Stimulated activated CD8-positive, alpha-beta memory T cell treated with anti-CD3 and anti-CD28 coated beads, Interleukin-15, amount 100 ng/mL, for 1 hour (primary cell): ENCODE measurements around the gene TUB.
A peak's percentile ranks its signal among the peaks of the same experiment; 100 is the strongest.

Source experiments
- DNase-seq: peaks from one replicate; pipeline ENCODE4 v3.0.0-alpha.2; 2020; ENCODE audit warnings: low read depth

Gene TUB

GRCh38 chr11:8092587-8093424 is 11.8 kb downstream of the TUB start:
- DNase-seq, result no peak

GRCh38 chr11:8093931-8094575 is 13.0 kb downstream of the TUB start:
- DNase-seq, result no peak

GRCh38 chr11:8094656-8095055 is 13.6 kb downstream of the TUB start:
- DNase-seq, result no peak

GRCh38 chr11:8095371-8095770 is 14.4 kb downstream of the TUB start:
- no peak for DNase-seq

- no peak for DNase-seq
Observed at GRCh38 chr11:8095806-8096522, 15.0 kb downstream of the TUB start.

GRCh38 chr11:8096575-8096974 is 15.6 kb downstream of the TUB start:
- DNase-seq, result no peak

GRCh38 chr11:8097062-8097461 is 16.1 kb downstream of the TUB start:
- DNase-seq, result no peak

- no peak for DNase-seq
Observed at GRCh38 chr11:8097468-8097867, 16.5 kb downstream of the TUB start.

GRCh38 chr11:8097926-8098325 is 16.9 kb downstream of the TUB start:
- DNase-seq, result no peak

- DNase-seq, result no peak
Observed at GRCh38 chr11:8098361-8098760, 17.4 kb downstream of the TUB start.

GRCh38 chr11:8098879-8099278 is 17.9 kb downstream of the TUB start:
- no peak for DNase-seq

GRCh38 chr11:8099291-8099899 is 18.4 kb downstream of the TUB start:
- peak; percentile 63 for DNase-seq

- DNase-seq, result no peak
Observed at GRCh38 chr11:8100158-8100557, 19.1 kb downstream of the TUB start.

- DNase-seq, result no peak
Observed at GRCh38 chr11:8100605-8101004, 19.6 kb downstream of the TUB start.

GRCh38 chr11:8101421-8101820 is 20.4 kb downstream of the TUB start:
- DNase-seq, result no peak

- no peak for DNase-seq
Observed at GRCh38 chr11:8102296-8102915, 21.4 kb downstream of the TUB start.

GRCh38 chr11:8102965-8103364 is 22.0 kb downstream of the TUB start:
- DNase-seq, result no peak

- DNase-seq, result no peak
Observed at GRCh38 chr11:8103909-8104308, 22.9 kb downstream of the TUB start.

GRCh38 chr11:8105133-8105532 is 24.1 kb downstream of the TUB start:
- DNase-seq, result no peak

- DNase-seq, result no peak
Observed at GRCh38 chr11:8105666-8106065, 24.7 kb downstream of the TUB start.

- no peak for DNase-seq
Observed at GRCh38 chr11:8106679-8107078, 25.7 kb downstream of the TUB start.

- DNase-seq, result no peak
Observed at GRCh38 chr11:8107642-8108041, 26.6 kb downstream of the TUB start.
